Stimulated activated naive B cell treated with anti-CD40 and anti-IgM and Interleukin-4, amounts not matched to agents 10 μg/mL and 1 μg/mL and 100 μg/mL, for 72 hours (primary cell): ENCODE data around the gene RCSD1.

ENCODE experiments used
- ATAC-seq, 2 donors: fragments of 150-1000 bp; cut with Tn5 transposase; replicated peaks; 2 replicates each; pipeline ENCODE4 v1.10.0; 2021; ENCODE audit warnings: moderate library complexity in 1 of 2
- DNase-seq: peaks from one replicate; pipeline ENCODE4 v3.0.0; 2021
- H3K27ac Mint-ChIP-seq: one replicate; pipeline ENCODE4 v1.8.0; 2022; ENCODE audit warnings: mild to moderate bottlenecking, mixed read lengths
- H3K27me3 Mint-ChIP-seq, 2 donors: one replicate each; pipeline ENCODE4 v1.8.0; 2022; ENCODE audit warnings: mixed read lengths in 2 of 2
- H3K36me3 Mint-ChIP-seq, 2 donors: one replicate each; pipeline ENCODE4 v1.8.0; 2022; ENCODE audit warnings: mixed read lengths in 2 of 2, mild to moderate bottlenecking in 1 of 2
- H3K4me1 Mint-ChIP-seq, 2 donors: one replicate each; pipeline ENCODE4 v1.8.0; 2022; ENCODE audit warnings: mixed read lengths in 2 of 2, mild to moderate bottlenecking in 1 of 2
- H3K4me3 Mint-ChIP-seq, 2 donors: one replicate each; pipeline ENCODE4 v1.8.0; 2022; ENCODE audit warnings: mild to moderate bottlenecking in 2 of 2, mixed read lengths in 2 of 2, moderate library complexity in 1 of 2
- H3K9me3 Mint-ChIP-seq, 2 donors: one replicate each; pipeline ENCODE4 v1.8.0; 2022; ENCODE audit warnings: mixed read lengths in 2 of 2, mild to moderate bottlenecking in 1 of 2

The RCSD1 gene

GRCh38 chr1:167641786-167642500 is 11.9 kb downstream of the RCSD1 start:
- Mint-ChIP-seq H3K4me3 (no peak overlapping the region), H3K27ac (peak overlapping the region; percentile 57), H3K9me3 (no peaks in the 10 kb centered on the region), H3K27me3 (no peaks in the 10 kb centered on the region), H3K36me3 (peaks cover 32 to 61% of the 10 kb centered on the region in 2 donors), H3K4me1 (peaks cover 57 to 99% of the 10 kb centered on the region in 2 donors)
- ATAC-seq (no peak), DNase-seq (no peak)

- Mint-ChIP-seq H3K9me3 (no peaks in the 10 kb centered on the region), H3K36me3 (peaks cover 32 to 61% of the 10 kb centered on the region in 2 donors), H3K4me3 (no peak overlapping the region), H3K27ac (peak overlapping the region; percentile 57), H3K4me1 (peaks cover 55 to 94% of the 10 kb centered on the region in 2 donors), H3K27me3 (no peaks in the 10 kb centered on the region)
- DNase-seq (no peak), ATAC-seq (no peak)
Measured at GRCh38 chr1:167642501-167642826, 12.4 kb downstream of the RCSD1 start.

DNA sequence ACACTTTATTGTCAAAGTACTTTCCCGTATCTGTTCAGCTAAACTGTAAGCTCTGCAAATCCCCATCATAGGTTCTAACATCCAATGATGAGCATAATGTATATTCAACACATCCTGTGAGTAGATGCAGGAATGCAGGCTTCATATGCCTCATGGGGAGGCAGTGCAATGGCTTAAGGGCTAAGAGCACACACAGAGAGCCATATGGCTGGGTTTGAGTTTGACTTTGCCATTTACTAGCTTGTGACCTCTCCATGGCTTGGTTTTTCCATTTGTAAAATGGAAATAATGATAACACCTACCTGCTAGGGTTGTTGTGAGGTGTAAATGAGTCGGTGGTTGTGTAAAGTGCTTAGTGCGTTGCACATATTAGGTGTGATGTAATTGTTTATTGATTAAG is 13.4 kb downstream of the RCSD1 start:
- DNase-seq (no peak), ATAC-seq (no peak)
- Mint-ChIP-seq H3K9me3 (no peaks in the 10 kb centered on the region), H3K27me3 (no peaks in the 10 kb centered on the region), H3K27ac (peak overlapping the region; percentile 80), H3K4me1 (peaks cover 51 to 90% of the 10 kb centered on the region in 2 donors), H3K4me3 (no peak overlapping the region), H3K36me3 (peaks cover 30 to 55% of the 10 kb centered on the region in 2 donors)

- DNase-seq (no peak), ATAC-seq (no peak)
- Mint-ChIP-seq H3K4me3 (no peak overlapping the region), H3K9me3 (no peaks in the 10 kb centered on the region), H3K4me1 (peaks cover 59 to 90% of the 10 kb centered on the region in 2 donors), H3K36me3 (peaks cover 32 to 61% of the 10 kb centered on the region in 2 donors), H3K27ac (peak overlapping the region; percentile 76), H3K27me3 (no peaks in the 10 kb centered on the region)
Measured at GRCh38 chr1:167644551-167644950, 14.5 kb downstream of the RCSD1 start.

DNA sequence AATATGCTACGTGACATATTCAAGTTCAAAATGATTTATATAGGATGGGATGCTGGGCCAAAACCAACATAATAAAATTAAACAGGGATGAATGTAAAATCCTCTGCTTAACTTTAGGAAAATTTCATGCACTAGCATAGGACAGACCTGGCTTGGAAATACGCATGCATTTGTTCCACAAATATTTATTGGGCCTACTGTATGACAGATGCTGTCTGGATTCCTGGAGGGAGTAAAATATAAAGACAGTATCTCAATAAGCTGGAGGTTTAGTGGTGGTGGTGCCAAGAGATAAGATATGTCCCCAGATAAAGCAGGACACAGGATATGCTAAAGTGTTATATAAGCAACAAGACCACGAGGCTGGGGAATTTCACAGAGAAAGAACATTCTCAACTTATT is 15.1 kb downstream of the RCSD1 start:
- DNase-seq (no peak), ATAC-seq (no peak)
- no peak overlapping the region for H3K4me3 Mint-ChIP-seq
- H3K9me3 Mint-ChIP-seq, result no peaks in the 10 kb centered on the region
- H3K27me3 Mint-ChIP-seq, result no peaks in the 10 kb centered on the region
- H3K27ac Mint-ChIP-seq, result peak overlapping the region; percentile 85
- H3K36me3 Mint-ChIP-seq, result peaks cover 29 to 57% of the 10 kb centered on the region in 2 donors
- peaks cover 64 to 90% of the 10 kb centered on the region in 2 donors for H3K4me1 Mint-ChIP-seq

- no peak for ATAC-seq
- peak overlapping the region in 1 of 2 donors; percentile 12 for H3K4me3 Mint-ChIP-seq
- H3K36me3 Mint-ChIP-seq, result peaks cover 24 to 51% of the 10 kb centered on the region in 2 donors
- peaks cover 66 to 90% of the 10 kb centered on the region in 2 donors for H3K4me1 Mint-ChIP-seq
- H3K9me3 Mint-ChIP-seq, result no peaks in the 10 kb centered on the region
- no peaks in the 10 kb centered on the region for H3K27me3 Mint-ChIP-seq
- H3K27ac Mint-ChIP-seq, result peak overlapping the region; percentile 85
- no peak for DNase-seq
Measured at GRCh38 chr1:167645625-167646414, 15.8 kb downstream of the RCSD1 start.

DNA sequence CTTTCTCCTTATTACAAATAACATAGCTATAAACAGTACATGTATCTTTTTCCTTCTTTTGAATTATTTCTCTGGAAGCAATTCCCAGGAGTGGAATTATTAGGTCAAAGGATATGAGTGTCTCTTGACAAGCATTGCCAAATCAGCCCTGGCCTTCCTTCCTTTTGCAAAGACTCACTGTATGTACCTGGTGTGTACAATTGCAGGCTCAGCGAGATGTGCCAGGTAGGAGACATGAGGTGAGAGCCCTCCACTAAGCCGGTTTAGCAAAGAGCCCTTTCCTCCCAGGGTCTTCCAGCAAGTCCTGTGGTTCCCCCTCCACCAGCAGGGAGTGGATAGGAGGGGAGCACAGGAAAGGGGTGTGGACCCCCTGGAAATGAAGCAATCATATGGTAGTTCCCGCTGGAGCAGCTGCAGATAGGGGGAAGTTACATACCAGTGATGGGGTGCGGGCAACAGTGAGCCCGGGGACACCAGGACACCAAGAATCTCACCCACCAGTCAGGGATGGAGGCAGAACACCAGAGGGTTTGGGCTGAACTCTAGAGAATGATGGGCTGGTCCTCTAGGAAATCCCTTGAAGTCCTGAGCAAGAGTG is 18.3 kb downstream of the RCSD1 start:
- Mint-ChIP-seq H3K4me1 (peaks cover 63 to 85% of the 10 kb centered on the region in 2 donors), H3K27ac (peak overlapping the region; percentile 92), H3K27me3 (no peaks in the 10 kb centered on the region), H3K4me3 (no peak overlapping the region), H3K9me3 (no peaks in the 10 kb centered on the region), H3K36me3 (peaks cover 15 to 44% of the 10 kb centered on the region in 2 donors)
- DNase-seq (no peak), ATAC-seq (no peak)

GRCh38 chr1:167648978-167649744 is 19.1 kb downstream of the RCSD1 start:
- ATAC-seq (no peak), DNase-seq (no peak)
- peak overlapping the region; percentile 92 for H3K27ac Mint-ChIP-seq
- H3K27me3 Mint-ChIP-seq, result no peaks in the 10 kb centered on the region
- H3K36me3 Mint-ChIP-seq, result peaks cover 19 to 47% of the 10 kb centered on the region in 2 donors
- peaks cover 65 to 85% of the 10 kb centered on the region in 2 donors for H3K4me1 Mint-ChIP-seq
- H3K4me3 Mint-ChIP-seq, result peak overlapping the region in 1 of 2 donors; percentile 49
- no peaks in the 10 kb centered on the region for H3K9me3 Mint-ChIP-seq

DNA sequence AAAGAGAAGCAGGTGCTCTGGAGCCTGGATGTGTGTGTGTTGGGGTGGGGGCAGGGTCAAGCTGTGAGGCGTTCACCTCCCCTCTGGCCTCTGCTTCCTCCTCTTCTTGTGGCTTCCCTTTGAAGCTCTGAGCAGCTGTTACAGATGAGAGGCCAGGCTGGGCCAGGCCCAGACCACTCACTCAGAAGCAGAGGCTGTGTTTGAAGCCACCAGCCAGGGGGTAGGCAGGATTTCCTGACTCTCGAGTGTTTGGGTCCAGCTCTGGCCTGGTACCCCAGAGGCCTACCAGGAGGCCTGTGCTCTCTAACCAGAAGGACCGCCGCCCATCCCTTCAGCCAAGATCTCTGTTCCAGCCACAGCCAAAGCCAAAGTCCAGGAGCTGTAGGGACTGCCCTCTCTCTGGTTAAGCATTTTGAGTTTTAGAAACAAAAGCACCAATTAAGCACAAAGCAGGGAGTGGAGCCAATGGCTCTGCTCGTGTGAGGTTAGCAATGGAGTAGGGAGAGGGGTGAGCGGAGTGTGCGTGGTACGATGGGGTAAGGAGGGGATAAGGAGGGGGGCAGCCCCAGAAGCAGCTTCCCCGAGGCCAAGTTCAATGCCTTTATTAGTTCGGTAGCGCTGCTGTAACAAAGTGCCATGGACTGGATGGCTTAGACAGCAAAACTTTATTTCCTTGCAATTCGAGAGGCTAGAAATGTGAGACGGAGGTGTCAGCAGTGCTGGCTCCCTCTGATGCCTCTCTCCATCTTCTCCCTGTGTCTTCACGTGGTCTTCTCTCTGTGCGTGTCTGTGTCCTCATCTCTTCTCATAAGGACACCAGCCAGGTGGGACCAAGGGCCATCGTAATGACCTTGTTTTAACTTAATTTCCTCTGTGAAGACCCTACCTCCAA is 20.5 kb downstream of the RCSD1 start:
- no peaks in the 10 kb centered on the region for H3K9me3 Mint-ChIP-seq
- peak overlapping the region; percentile 60 to 63 for H3K4me3 Mint-ChIP-seq
- peaks cover 68 to 85% of the 10 kb centered on the region in 2 donors for H3K4me1 Mint-ChIP-seq
- H3K27ac Mint-ChIP-seq, result peak overlapping the region; percentile 92
- ATAC-seq (peak; percentile 70 to 76), DNase-seq (no peak)
- H3K27me3 Mint-ChIP-seq, result no peaks in the 10 kb centered on the region
- H3K36me3 Mint-ChIP-seq, result peaks cover 21 to 48% of the 10 kb centered on the region in 2 donors

DNA sequence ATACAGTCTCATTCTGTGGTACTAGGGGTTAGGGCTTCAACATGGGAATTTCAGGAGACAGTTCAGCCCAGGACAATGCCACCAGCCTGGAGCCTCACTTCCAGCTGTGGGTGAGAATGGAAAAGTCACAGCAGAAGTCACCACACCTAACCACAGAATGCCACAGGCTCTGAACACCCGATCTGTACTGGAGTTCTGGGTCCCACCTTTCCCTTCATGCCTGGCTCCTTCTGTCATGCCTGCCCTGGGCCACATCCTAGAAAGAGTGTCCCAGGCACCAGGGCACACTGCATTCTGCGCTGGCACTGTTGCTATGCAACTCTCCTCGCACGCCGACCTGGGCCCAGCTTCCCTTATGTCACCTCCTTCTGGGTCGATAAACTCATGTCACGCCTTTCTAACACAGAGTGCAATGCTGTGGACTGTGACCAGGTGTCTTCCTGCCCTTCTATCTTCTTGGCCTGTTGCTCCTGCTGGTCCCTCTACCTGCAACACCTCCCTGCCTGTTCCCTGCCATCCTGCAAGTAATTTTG is 21.2 kb downstream of the RCSD1 start:
- Mint-ChIP-seq H3K27me3 (no peaks in the 10 kb centered on the region), H3K4me3 (peak overlapping the region; percentile 63 to 66), H3K36me3 (peaks cover 14 to 41% of the 10 kb centered on the region in 2 donors), H3K9me3 (no peaks in the 10 kb centered on the region), H3K27ac (peak overlapping the region; percentile 92), H3K4me1 (peaks cover 64 to 82% of the 10 kb centered on the region in 2 donors)
- ATAC-seq (peak; percentile 79 to 81), DNase-seq (peak; percentile 18)

- H3K27ac Mint-ChIP-seq, result peak overlapping the region; percentile 84
- peaks cover 70 to 91% of the 10 kb centered on the region in 2 donors for H3K4me1 Mint-ChIP-seq
- ATAC-seq, result no peak
- H3K27me3 Mint-ChIP-seq, result no peaks in the 10 kb centered on the region
- peaks cover 18 to 42% of the 10 kb centered on the region in 2 donors for H3K36me3 Mint-ChIP-seq
- H3K4me3 Mint-ChIP-seq, result peak overlapping the region in 1 of 2 donors; percentile 43
- no peak for DNase-seq
- H3K9me3 Mint-ChIP-seq, result peaks cover 0 to 2% of the 10 kb centered on the region in 2 donors
Measured at GRCh38 chr1:167654975-167655575, 25.0 kb downstream of the RCSD1 start.

- Mint-ChIP-seq H3K9me3 (peaks cover 0 to 2% of the 10 kb centered on the region in 2 donors), H3K36me3 (peaks cover 21 to 47% of the 10 kb centered on the region in 2 donors), H3K4me1 (peaks cover 67 to 91% of the 10 kb centered on the region in 2 donors), H3K27ac (peak overlapping the region; percentile 47), H3K4me3 (no peak overlapping the region), H3K27me3 (no peaks in the 10 kb centered on the region)
- no peak for DNase-seq
- ATAC-seq, result no peak
Measured at GRCh38 chr1:167656657-167657056, 26.6 kb downstream of the RCSD1 start.
